22Rv1 (cell line): ENCODE measurements around the gene HRH2.

ENCODE experiments used
- ZFX ChIP-seq: fragments of 450-650 bp; IDR thresholded peaks from 2 replicates; pipeline ENCODE4 v1.6.1; 2017; ENCODE audit warnings: antibody characterized with exemption, borderline replicate concordance
- TF ChIP-seq, protein P1 (sequence below): fragments of 450-650 bp; IDR thresholded peaks from 2 replicates; pipeline ENCODE4 v1.5.1; 2017; ENCODE audit warnings: mild to moderate bottlenecking

DNA sequence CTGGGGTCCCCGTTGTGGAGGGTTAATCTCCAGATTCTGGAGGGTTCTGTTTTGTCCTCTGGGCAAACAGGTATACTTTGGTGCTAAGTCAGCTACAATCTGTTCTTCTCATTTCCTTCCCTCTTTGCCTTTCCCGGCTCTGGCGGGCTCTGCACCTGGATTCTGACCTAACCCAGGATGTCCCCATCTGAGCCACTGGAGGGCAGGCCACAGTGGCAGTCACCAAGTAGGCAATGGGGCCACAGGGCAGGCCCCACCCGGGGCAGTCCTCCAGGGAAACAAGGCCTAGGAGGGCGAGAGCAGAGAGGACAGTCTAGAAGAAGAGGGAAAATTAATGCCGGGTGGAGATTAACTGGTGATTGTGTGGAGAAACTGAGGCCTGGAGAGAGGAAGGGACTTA, 40.4 kb upstream of the HRH2 start:
- TF ChIP-seq, protein P1, sequence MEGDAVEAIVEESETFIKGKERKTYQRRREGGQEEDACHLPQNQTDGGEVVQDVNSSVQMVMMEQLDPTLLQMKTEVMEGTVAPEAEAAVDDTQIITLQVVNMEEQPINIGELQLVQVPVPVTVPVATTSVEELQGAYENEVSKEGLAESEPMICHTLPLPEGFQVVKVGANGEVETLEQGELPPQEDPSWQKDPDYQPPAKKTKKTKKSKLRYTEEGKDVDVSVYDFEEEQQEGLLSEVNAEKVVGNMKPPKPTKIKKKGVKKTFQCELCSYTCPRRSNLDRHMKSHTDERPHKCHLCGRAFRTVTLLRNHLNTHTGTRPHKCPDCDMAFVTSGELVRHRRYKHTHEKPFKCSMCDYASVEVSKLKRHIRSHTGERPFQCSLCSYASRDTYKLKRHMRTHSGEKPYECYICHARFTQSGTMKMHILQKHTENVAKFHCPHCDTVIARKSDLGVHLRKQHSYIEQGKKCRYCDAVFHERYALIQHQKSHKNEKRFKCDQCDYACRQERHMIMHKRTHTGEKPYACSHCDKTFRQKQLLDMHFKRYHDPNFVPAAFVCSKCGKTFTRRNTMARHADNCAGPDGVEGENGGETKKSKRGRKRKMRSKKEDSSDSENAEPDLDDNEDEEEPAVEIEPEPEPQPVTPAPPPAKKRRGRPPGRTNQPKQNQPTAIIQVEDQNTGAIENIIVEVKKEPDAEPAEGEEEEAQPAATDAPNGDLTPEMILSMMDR = no peak
- TF ChIP-seq ZFX = no peak
